ENCODE measurements around the gene NAMPT.

NAMPT gene

DNA sequence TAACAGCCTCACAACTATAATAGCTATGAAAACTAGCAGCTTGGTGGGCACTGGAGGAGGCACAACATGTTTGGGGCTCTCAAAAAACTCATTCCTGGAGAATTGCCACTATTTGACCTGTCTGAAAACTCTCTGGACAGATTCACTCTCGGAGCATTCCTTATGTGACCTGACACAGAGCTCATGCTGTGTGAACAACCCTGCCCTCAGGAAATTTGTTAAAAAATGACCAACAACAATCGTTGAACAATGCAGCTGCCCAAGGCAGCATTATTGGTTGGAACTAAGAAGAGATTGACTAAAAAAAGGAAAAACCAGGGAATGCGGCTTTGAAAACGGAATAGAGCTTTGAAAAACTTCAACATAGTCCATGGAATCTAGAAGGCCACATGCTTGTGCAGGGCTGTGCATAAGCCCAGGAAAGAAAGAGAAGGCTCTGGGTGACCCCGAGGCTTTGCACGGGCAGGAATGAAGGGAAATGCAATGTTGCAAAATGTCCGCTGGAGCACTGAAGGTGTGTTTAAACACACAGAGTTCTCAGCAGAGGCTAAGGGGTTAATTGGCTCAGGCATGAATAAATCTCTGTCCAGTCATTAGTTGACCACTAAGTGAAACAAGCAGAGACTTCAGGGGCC is 52.8 kb downstream of the NAMPT start:
- H3K27ac ChIP-seq (ENCODE audit: low read depth, low read length), result no peak overlapping the region
- H3K9me3 ChIP-seq (ENCODE audit: control insufficient read depth, insufficient read depth, low read depth, low read length), result no peaks in the 10 kb centered on the region
- H3K4me3 ChIP-seq (ENCODE audit: low read depth, low read length), result no peak overlapping the region
- H3K4me1 ChIP-seq (ENCODE audit: control insufficient read depth, insufficient read depth, low read length), result no peaks in the 10 kb centered on the region
- no peak overlapping the region for H3K9ac ChIP-seq (ENCODE audit: low read length)
- no peaks in the 10 kb centered on the region for H3K27me3 ChIP-seq (ENCODE audit: control insufficient read depth, insufficient read depth, low read length)
- H3K36me3 ChIP-seq (ENCODE audit: control insufficient read depth, insufficient read depth, low read length), result no peaks in the 10 kb centered on the region

DNA sequence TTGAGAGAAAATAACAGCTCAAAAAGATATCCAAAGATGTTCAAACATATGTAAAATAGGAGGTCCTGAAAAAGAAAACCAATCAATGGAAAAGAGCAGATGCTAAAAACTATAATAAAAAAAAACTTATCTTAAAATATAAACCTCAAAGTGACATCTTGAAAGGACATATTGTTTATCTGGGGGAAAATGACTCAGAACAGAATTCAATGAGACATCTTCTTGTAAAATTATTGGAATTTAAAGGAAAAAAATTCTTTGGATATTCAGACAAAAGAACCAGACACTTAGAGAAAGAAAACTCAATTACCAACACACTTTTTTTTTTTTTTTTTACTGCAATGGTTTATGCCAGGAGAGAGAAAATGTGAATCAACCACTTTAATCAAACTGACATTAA is 58.9 kb downstream of the NAMPT start:
- H3K9ac ChIP-seq (ENCODE audit: low read length), result no peak overlapping the region
- no peak overlapping the region for H3K27ac ChIP-seq (ENCODE audit: low read depth, low read length)
- no peaks in the 10 kb centered on the region for H3K9me3 ChIP-seq (ENCODE audit: control insufficient read depth, insufficient read depth, low read depth, low read length)
- H3K27me3 ChIP-seq (ENCODE audit: control insufficient read depth, insufficient read depth, low read length), result no peaks in the 10 kb centered on the region
- H3K4me1 ChIP-seq (ENCODE audit: control insufficient read depth, insufficient read depth, low read length), result peaks cover 9% of the 10 kb centered on the region; the same call in 1 of the 2 replicates
- H3K36me3 ChIP-seq (ENCODE audit: control insufficient read depth, insufficient read depth, low read length), result no peaks in the 10 kb centered on the region
- H3K4me3 ChIP-seq (ENCODE audit: low read depth, low read length), result no peak overlapping the region

DNA sequence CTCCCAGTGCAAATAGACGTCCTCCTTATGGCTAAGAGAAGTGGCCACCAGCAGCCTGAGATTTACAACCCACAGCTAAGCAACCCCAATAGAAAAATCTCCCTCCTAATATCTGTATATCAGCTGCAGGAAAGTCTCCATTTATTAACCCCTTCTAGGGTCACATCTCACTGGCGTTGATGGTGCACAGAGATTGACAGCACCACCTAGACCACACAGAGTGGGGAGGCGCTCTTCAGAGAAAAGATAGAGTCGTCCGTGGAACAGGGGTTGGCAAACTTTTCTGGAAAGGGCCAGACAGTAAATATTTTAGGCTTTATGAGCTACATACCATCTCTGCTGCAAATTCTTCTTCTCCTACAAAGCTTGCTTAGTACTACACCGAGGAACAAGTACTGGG is 60.0 kb downstream of the NAMPT start:
- Histone ChIP-seq H3K27me3 (ENCODE audit: control insufficient read depth, insufficient read depth, low read length) (no peaks in the 10 kb centered on the region), H3K9me3 (ENCODE audit: control insufficient read depth, insufficient read depth, low read depth, low read length) (no peaks in the 10 kb centered on the region), H3K4me1 (ENCODE audit: control insufficient read depth, insufficient read depth, low read length) (peaks cover 9% of the 10 kb centered on the region; the same call in 1 of the 2 replicates), H3K36me3 (ENCODE audit: control insufficient read depth, insufficient read depth, low read length) (no peaks in the 10 kb centered on the region), H3K4me3 (ENCODE audit: low read depth, low read length) (no peak overlapping the region), H3K9ac (ENCODE audit: low read length) (no peak overlapping the region), H3K27ac (ENCODE audit: low read depth, low read length) (no peak overlapping the region)

DNA sequence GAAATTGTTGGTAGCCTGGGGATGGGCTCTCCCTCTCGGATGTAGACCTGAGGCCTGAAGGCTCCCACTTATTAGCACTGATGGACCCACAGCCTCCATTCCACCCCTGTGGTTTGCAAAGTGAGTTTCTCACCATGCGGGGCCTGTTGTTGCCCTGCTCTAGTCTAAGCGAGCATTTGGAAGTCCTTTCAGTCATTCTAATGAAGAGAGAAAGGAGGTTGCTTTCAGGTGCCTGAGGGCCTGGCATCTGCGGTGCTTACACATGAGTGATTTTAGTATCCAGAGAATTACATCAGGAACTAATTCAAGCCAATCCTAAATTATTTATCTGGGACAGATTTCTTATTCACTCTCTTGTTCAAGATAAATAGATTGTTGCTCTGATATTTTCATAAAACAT is 61.6 kb downstream of the NAMPT start:
- no peak overlapping the region for H3K27ac ChIP-seq (ENCODE audit: low read depth, low read length)
- H3K4me1 ChIP-seq (ENCODE audit: control insufficient read depth, insufficient read depth, low read length), result peaks cover 9% of the 10 kb centered on the region; the same call in 1 of the 2 replicates
- H3K4me3 ChIP-seq (ENCODE audit: low read depth, low read length), result no peak overlapping the region
- H3K27me3 ChIP-seq (ENCODE audit: control insufficient read depth, insufficient read depth, low read length), result no peaks in the 10 kb centered on the region
- H3K9me3 ChIP-seq (ENCODE audit: control insufficient read depth, insufficient read depth, low read depth, low read length), result no peaks in the 10 kb centered on the region
- no peak overlapping the region for H3K9ac ChIP-seq (ENCODE audit: low read length)
- no peaks in the 10 kb centered on the region for H3K36me3 ChIP-seq (ENCODE audit: control insufficient read depth, insufficient read depth, low read length)

DNA sequence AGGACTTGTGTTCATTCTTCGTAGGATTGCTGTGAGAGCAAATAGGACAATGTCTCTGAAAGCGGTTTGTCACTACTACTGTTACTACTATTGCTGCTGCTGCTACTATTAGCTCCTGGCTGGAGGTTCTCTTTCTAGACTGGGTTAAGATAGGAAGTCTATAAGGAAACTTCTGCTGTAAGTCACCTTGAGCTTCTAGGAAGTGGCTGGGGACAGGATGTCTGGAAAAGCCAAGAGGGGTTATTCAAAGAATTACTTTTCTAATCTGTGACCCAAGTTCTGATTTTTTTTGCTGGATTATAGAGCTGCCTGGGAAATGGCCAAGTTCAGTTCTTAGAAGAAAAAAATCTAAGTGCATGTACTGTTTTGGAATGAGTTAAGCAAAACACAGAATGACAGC is 62.2 kb downstream of the NAMPT start:
- no peak overlapping the region for H3K27ac ChIP-seq (ENCODE audit: low read depth, low read length)
- peaks cover 9% of the 10 kb centered on the region; the same call in 1 of the 2 replicates for H3K4me1 ChIP-seq (ENCODE audit: control insufficient read depth, insufficient read depth, low read length)

DNA sequence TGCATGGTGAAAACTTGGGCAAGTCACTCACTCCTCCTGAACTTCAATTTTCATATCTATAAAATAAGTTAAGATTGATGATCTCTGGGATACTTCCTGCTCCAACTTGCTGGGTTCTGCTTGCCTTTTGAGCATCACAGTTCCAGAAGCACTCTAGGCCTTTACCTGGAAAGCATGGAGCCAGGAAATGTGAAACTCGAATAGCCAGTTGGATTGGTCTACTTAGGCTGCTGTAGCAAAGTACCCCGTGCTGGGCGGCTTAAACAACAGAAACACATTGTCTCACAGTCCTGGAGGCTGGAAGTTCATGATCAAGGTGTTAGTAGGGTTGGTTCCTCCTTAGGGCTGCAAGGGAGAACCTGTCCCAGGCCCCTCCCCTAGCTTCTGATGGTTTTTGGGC is 64.5 kb downstream of the NAMPT start:
- no peaks in the 10 kb centered on the region for H3K9me3 ChIP-seq (ENCODE audit: control insufficient read depth, insufficient read depth, low read depth, low read length)
- H3K4me3 ChIP-seq (ENCODE audit: low read depth, low read length), result no peak overlapping the region
- no peak overlapping the region for H3K27ac ChIP-seq (ENCODE audit: low read depth, low read length)
- H3K27me3 ChIP-seq (ENCODE audit: control insufficient read depth, insufficient read depth, low read length), result no peaks in the 10 kb centered on the region
- no peaks in the 10 kb centered on the region for H3K36me3 ChIP-seq (ENCODE audit: control insufficient read depth, insufficient read depth, low read length)
- H3K4me1 ChIP-seq (ENCODE audit: control insufficient read depth, insufficient read depth, low read length), result peaks cover 9% of the 10 kb centered on the region; the same call in 1 of the 2 replicates
- H3K9ac ChIP-seq (ENCODE audit: low read length), result no peak overlapping the region

More for the DNA sequence above, 62.2 kb downstream of the NAMPT start:
- Histone ChIP-seq H3K36me3 (ENCODE audit: control insufficient read depth, insufficient read depth, low read length) (no peaks in the 10 kb centered on the region), H3K4me3 (ENCODE audit: low read depth, low read length) (no peak overlapping the region), H3K27me3 (ENCODE audit: control insufficient read depth, insufficient read depth, low read length) (no peaks in the 10 kb centered on the region), H3K9ac (ENCODE audit: low read length) (no peak overlapping the region), H3K9me3 (ENCODE audit: control insufficient read depth, insufficient read depth, low read depth, low read length) (no peaks in the 10 kb centered on the region)

DNA sequence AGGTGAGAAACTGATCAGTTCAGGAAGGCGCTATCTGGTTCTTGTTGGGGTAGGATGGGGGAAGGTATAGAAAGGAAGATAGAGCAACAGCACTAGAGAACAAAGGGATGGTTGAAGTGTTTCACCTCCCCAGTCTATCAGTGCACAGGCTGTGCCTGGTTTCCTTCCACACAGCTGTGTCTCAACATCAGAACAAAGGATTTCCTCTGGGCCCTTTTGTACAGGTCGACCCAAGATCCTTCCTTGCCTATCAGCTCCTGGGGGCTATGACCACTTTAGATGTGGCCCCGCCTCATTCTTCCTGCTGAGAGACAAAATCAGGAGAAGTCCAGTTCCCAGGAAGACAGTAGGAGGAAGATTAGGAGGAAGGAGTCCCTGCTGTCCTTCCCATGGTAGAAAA is 65.6 kb downstream of the NAMPT start:
- H3K9ac ChIP-seq (ENCODE audit: low read length), result no peak overlapping the region
- no peak overlapping the region for H3K27ac ChIP-seq (ENCODE audit: low read depth, low read length)
- no peaks in the 10 kb centered on the region for H3K27me3 ChIP-seq (ENCODE audit: control insufficient read depth, insufficient read depth, low read length)
- no peaks in the 10 kb centered on the region for H3K36me3 ChIP-seq (ENCODE audit: control insufficient read depth, insufficient read depth, low read length)
- H3K9me3 ChIP-seq (ENCODE audit: control insufficient read depth, insufficient read depth, low read depth, low read length), result no peaks in the 10 kb centered on the region
- no peak overlapping the region for H3K4me3 ChIP-seq (ENCODE audit: low read depth, low read length)
- peaks cover 9% of the 10 kb centered on the region; the same call in 1 of the 2 replicates for H3K4me1 ChIP-seq (ENCODE audit: control insufficient read depth, insufficient read depth, low read length)

DNA sequence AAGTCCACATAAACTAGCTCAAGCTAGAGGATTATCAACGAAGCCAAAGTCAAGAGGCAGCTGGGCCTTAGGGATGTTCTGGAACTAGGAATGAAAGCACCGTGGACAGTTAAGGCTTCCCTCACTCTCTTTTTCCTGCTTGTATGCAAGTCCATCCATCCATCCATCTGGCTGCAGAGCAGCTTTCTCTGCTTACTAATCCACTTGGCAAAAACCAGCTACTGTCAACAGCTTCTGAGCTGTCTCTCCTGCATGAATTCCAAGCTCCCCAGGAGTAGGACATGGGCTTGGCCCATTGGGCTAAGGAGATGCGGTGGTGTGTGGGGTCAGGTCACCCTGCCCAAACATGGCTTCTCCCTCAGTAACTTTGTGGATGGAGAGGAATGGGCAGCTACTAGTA is 66.2 kb downstream of the NAMPT start:
- Histone ChIP-seq H3K27ac (ENCODE audit: low read depth, low read length) (no peak overlapping the region), H3K9me3 (ENCODE audit: control insufficient read depth, insufficient read depth, low read depth, low read length) (no peaks in the 10 kb centered on the region), H3K36me3 (ENCODE audit: control insufficient read depth, insufficient read depth, low read length) (no peaks in the 10 kb centered on the region), H3K9ac (ENCODE audit: low read length) (no peak overlapping the region), H3K4me3 (ENCODE audit: low read depth, low read length) (no peak overlapping the region), H3K27me3 (ENCODE audit: control insufficient read depth, insufficient read depth, low read length) (no peaks in the 10 kb centered on the region), H3K4me1 (ENCODE audit: control insufficient read depth, insufficient read depth, low read length) (peaks cover 9% of the 10 kb centered on the region; the same call in 1 of the 2 replicates)

DNA sequence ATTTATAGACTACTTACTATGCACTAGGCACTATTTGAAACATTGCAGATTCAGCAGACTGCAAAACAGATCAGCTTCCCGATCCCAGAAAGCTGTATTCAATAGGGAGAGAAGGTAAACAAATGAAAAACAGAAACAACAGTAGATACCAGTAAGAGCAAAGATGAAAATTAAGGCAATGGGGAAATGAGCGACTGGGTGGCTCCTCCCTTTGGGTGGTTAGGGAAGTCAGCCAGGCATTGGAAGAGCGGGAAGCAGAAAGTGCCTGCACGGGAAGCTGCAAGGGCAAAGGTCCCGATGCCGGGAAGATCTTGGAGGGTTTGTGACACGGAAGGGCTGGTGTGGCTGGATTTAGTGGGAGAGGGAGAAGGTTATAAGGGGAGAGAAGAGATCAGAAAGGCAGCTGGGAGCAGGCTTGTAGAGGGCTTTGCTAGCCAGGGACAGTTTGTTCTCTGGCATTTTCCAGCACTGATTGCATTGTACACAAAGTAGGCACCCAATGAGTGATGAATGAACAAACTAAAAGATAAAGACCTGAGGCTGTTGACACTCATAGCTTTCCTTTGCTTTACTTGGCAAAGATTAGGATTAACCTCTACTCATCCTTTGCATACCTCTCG is 67.8 kb downstream of the NAMPT start:
- H3K27me3 ChIP-seq (ENCODE audit: control insufficient read depth, insufficient read depth, low read length), result no peaks in the 10 kb centered on the region
- no peak overlapping the region for H3K4me3 ChIP-seq (ENCODE audit: low read depth, low read length)
- no peak overlapping the region for H3K9ac ChIP-seq (ENCODE audit: low read length)
- H3K36me3 ChIP-seq (ENCODE audit: control insufficient read depth, insufficient read depth, low read length), result no peaks in the 10 kb centered on the region
- no peaks in the 10 kb centered on the region for H3K9me3 ChIP-seq (ENCODE audit: control insufficient read depth, insufficient read depth, low read depth, low read length)
- no peaks in the 10 kb centered on the region for H3K4me1 ChIP-seq (ENCODE audit: control insufficient read depth, insufficient read depth, low read length)
- no peak overlapping the region for H3K27ac ChIP-seq (ENCODE audit: low read depth, low read length)

DNA sequence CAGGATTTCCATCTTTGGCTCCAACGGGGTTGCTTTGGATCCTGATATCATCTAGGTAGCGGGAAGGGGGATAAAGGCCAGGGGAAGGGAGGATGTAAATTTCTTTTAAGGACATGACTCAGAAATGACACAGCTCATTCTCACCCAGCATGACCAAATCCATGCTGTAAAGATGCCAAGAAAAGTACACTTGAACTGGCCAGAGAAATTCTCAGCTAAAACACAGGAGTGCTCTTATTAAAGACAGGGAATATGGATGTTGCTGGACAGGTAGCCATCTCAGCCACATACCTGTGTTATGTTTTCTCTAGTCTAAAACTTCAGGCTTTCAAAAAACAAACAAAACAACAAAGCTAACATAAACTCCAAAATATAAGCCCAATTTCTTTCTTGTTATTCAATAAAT is 68.3 kb downstream of the NAMPT start:
- no peaks in the 10 kb centered on the region for H3K4me1 ChIP-seq (ENCODE audit: control insufficient read depth, insufficient read depth, low read length)
- no peaks in the 10 kb centered on the region for H3K36me3 ChIP-seq (ENCODE audit: control insufficient read depth, insufficient read depth, low read length)
- no peak overlapping the region for H3K9ac ChIP-seq (ENCODE audit: low read length)
- H3K9me3 ChIP-seq (ENCODE audit: control insufficient read depth, insufficient read depth, low read depth, low read length), result no peaks in the 10 kb centered on the region
- no peak overlapping the region for H3K4me3 ChIP-seq (ENCODE audit: low read depth, low read length)
- no peaks in the 10 kb centered on the region for H3K27me3 ChIP-seq (ENCODE audit: control insufficient read depth, insufficient read depth, low read length)
- no peak overlapping the region for H3K27ac ChIP-seq (ENCODE audit: low read depth, low read length)

DNA sequence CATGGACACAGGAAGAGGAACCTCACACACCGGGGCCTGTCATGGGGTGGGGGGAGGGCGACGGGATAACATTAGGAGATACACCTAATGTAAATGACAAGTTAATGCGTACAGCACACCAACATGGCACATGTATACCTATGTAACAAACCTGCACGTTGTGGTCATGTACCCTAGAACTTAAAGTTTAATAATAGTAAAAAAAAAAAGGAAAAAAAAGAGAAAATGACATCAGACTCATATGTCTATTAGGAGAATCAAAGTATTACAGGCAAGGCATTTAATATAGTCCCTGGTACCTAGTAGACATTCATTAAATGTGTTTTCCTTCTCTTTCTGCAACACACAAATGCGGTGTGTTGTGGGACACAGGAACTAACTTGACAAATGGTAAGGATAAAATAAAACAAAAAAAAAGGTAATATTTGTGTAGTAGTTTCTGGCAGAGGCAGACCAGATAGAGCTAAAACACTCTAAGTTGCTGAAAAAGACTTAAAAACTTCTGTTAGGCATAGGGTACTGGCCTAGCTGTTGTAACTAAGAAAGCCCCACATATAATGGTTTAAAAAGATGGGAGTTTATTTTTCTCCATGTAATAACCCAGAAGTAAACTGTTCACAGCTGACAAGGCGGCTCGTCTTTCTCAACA is 68.8 kb downstream of the NAMPT start:
- Histone ChIP-seq H3K36me3 (ENCODE audit: control insufficient read depth, insufficient read depth, low read length) (no peaks in the 10 kb centered on the region), H3K4me3 (ENCODE audit: low read depth, low read length) (no peak overlapping the region), H3K9me3 (ENCODE audit: control insufficient read depth, insufficient read depth, low read depth, low read length) (no peaks in the 10 kb centered on the region), H3K27me3 (ENCODE audit: control insufficient read depth, insufficient read depth, low read length) (no peaks in the 10 kb centered on the region), H3K9ac (ENCODE audit: low read length) (no peak overlapping the region), H3K4me1 (ENCODE audit: control insufficient read depth, insufficient read depth, low read length) (no peaks in the 10 kb centered on the region), H3K27ac (ENCODE audit: low read depth, low read length) (no peak overlapping the region)

Data from HUES6 (cell line).